ENCODE results near the gene ULK2.

DNA sequence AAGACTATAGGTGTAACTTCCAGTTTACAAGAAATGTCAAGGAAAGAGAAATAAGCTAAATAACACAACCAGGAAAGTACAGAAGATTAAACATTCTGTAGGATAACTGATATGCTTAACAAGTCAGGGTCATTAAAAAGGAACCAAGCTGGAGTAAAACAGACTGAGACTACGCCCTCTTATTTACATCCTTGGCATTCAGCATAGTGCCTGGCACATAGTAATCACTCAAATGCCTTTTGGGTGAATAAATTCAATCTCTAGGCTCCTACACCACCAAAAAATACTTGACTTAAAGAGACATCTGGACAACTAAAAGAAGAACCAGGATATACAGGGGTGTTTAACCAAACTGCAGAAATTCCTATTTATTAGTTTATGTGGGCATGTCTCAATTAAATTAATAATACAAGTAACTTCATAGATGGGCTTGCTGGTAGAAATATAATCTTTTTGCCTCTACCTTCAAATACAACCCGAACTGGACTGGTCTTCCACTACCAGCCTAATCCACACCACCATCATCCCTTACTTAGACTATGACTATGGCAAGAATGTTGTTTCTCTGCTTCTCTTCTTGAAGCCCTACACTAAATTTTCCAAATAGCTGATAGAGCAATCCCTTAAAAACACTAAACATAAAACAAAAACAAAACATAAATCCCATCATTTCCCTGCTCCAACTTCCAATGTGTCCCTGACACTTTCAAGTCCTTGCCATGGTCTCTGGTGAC is 47.7 kb upstream of the ULK2 start:
- TF ChIP-seq BACH2 (CRISPR knock-in tag; IDR thresholded peaks at IDR 0.05; ENCODE audit: borderline replicate concordance) (no peak), ZNF8 (CRISPR knock-in tag; IDR thresholded peaks at IDR 0.05) (no peak), TOX (CRISPR knock-in tag; IDR thresholded peaks at IDR 0.05; ENCODE audit: borderline replicate concordance) (no peak), ARNTL (CRISPR knock-in tag; IDR thresholded peaks at IDR 0.05; ENCODE audit: borderline replicate concordance, low read depth) (no peak), RARB (CRISPR knock-in tag; IDR thresholded peaks at IDR 0.05) (no peak), ZFP3 (CRISPR knock-in tag; IDR thresholded peaks at IDR 0.05) (no peak), PPARA (CRISPR knock-in tag; IDR thresholded peaks at IDR 0.05; ENCODE audit: borderline replicate concordance) (no peak), ESRRG (CRISPR knock-in tag; IDR thresholded peaks at IDR 0.05) (no peak), ZNF70 (CRISPR knock-in tag; IDR thresholded peaks at IDR 0.05) (no peak), CSDC2 (CRISPR knock-in tag; IDR thresholded peaks at IDR 0.05) (no peak)
- TF ChIP-seq, protein P1, sequence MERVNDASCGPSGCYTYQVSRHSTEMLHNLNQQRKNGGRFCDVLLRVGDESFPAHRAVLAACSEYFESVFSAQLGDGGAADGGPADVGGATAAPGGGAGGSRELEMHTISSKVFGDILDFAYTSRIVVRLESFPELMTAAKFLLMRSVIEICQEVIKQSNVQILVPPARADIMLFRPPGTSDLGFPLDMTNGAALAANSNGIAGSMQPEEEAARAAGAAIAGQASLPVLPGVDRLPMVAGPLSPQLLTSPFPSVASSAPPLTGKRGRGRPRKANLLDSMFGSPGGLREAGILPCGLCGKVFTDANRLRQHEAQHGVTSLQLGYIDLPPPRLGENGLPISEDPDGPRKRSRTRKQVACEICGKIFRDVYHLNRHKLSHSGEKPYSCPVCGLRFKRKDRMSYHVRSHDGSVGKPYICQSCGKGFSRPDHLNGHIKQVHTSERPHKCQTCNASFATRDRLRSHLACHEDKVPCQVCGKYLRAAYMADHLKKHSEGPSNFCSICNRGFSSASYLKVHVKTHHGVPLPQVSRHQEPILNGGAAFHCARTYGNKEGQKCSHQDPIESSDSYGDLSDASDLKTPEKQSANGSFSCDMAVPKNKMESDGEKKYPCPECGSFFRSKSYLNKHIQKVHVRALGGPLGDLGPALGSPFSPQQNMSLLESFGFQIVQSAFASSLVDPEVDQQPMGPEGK (CRISPR knock-in tag; IDR thresholded peaks at IDR 0.05; ENCODE audit: borderline replicate concordance) = no peak
- TF ChIP-seq, protein P2, sequence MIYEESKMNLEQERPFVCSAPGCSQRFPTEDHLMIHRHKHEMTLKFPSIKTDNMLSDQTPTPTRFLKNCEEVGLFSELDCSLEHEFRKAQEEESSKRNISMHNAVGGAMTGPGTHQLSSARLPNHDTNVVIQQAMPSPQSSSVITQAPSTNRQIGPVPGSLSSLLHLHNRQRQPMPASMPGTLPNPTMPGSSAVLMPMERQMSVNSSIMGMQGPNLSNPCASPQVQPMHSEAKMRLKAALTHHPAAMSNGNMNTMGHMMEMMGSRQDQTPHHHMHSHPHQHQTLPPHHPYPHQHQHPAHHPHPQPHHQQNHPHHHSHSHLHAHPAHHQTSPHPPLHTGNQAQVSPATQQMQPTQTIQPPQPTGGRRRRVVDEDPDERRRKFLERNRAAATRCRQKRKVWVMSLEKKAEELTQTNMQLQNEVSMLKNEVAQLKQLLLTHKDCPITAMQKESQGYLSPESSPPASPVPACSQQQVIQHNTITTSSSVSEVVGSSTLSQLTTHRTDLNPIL (CRISPR knock-in tag; IDR thresholded peaks at IDR 0.05; ENCODE audit: low read depth) = no peak

Measured in SK-N-SH treated with all-trans-retinoic acid at 6 μM for 48 hours (cell line).